ENCODE data around the gene CNTNAP3. TPM values are rescaled to one million over a fixed set of nuclear protein-coding genes. Genes with fewer than 3 reads are reported as not detected.
"Not testable (repeated sequence)": the region's sequence is repeated elsewhere in the genome, so short reads cannot be mapped to it uniquely, and the experiment has no call there.

Gene CNTNAP3
- total RNA-seq, 1 experiment from 2014 or later: 22.6 TPM

- not testable (repeated sequence) for H3K4me3 Mint-ChIP-seq; H4K91ac ChIP-seq (ENCODE audit: insufficient read length, low read depth, low read length); H2AK5ac ChIP-seq (ENCODE audit: insufficient read length, low read length); H3K27ac Mint-ChIP-seq; H2BK12ac ChIP-seq (ENCODE audit: insufficient read length, low read depth, low read length); H3K14ac ChIP-seq (ENCODE audit: insufficient read depth, low read length); H3K79me2 ChIP-seq (ENCODE audit: insufficient read depth, low read length); H4K20me1 ChIP-seq (ENCODE audit: control insufficient read depth, insufficient read depth, insufficient read length); H4K5ac ChIP-seq (ENCODE audit: insufficient read length, low read depth, low read length); H3K27ac ChIP-seq (ENCODE audit: insufficient read length, low read depth, low read length); H3K4me1 ChIP-seq (ENCODE audit: insufficient read depth, low read length); H3K56ac ChIP-seq (ENCODE audit: insufficient read length, low read depth, low read length); H3K9ac ChIP-seq (ENCODE audit: extremely low read depth, insufficient read length, low read length); H2BK5ac ChIP-seq (ENCODE audit: insufficient read length, low read length); H3K27me3 ChIP-seq (ENCODE audit: insufficient read depth, low read length); H3K9me3 Mint-ChIP-seq; H3K4ac ChIP-seq (ENCODE audit: low read depth, low read length); H3K4me2 ChIP-seq (ENCODE audit: insufficient read depth, insufficient read length, low read length); H2BK20ac ChIP-seq (ENCODE audit: low read depth, low read length, poor library complexity, severe bottlenecking); H3T11ph ChIP-seq (ENCODE audit: low read length); H3K23me2 ChIP-seq (ENCODE audit: insufficient read length, low read depth, low read length, poor library complexity, severe bottlenecking); H3K9me3 ChIP-seq (ENCODE audit: control insufficient read depth, low read depth, low read length); H3K4me1 Mint-ChIP-seq; H4K8ac ChIP-seq (replicated peaks; ENCODE audit: insufficient read length, low read depth, low read length); H3K23ac ChIP-seq (ENCODE audit: insufficient read length, low read depth, low read length); H3K18ac ChIP-seq (ENCODE audit: insufficient read length, low read depth, low read length); H2BK120ac ChIP-seq (ENCODE audit: low read depth, low read length, poor library complexity, severe bottlenecking); H2BK15ac ChIP-seq (ENCODE audit: low read depth, low read length); H2AFZ ChIP-seq (ENCODE audit: low read length); H3K79me1 ChIP-seq (ENCODE audit: insufficient read depth, low read depth, low read length, poor library complexity, severe bottlenecking); H3K27me3 Mint-ChIP-seq (ENCODE audit: low read depth)
- peaks cover 0 to 11% (median 0%) of the 10 kb centered on the region in 3 experiments; a peak in 3 of 7 replicates for H3K36me3 Mint-ChIP-seq (ENCODE audit: insufficient read depth in 1 of 3, low read depth in 3 of 3)
- DNase-seq: peak; percentile 27
- no CpG with 5 or more reads among the region's 4 CpGs for WGBS (ENCODE audit: extremely low coverage, insufficient read length, low lambda C conversion rate)
Observed at GRCh38 chr9:39082574-39082973, 205.4 kb downstream of the CNTNAP3 start.

GRCh38 chr9:39080081-39080480 lies 207.9 kb downstream of the CNTNAP3 start:
- H2BK120ac ChIP-seq (ENCODE audit: low read depth, low read length, poor library complexity, severe bottlenecking); H3K27ac ChIP-seq (ENCODE audit: insufficient read length, low read depth, low read length); H2BK15ac ChIP-seq (ENCODE audit: low read depth, low read length); H3K27me3 ChIP-seq (ENCODE audit: insufficient read depth, low read length); H4K20me1 ChIP-seq (ENCODE audit: control insufficient read depth, insufficient read depth, insufficient read length); H2AFZ ChIP-seq (ENCODE audit: low read length); H3K27ac Mint-ChIP-seq; H3K14ac ChIP-seq (ENCODE audit: insufficient read depth, low read length); H3K4me2 ChIP-seq (ENCODE audit: insufficient read depth, insufficient read length, low read length); H3K4me1 Mint-ChIP-seq; DNase-seq; H3K4me1 ChIP-seq (ENCODE audit: insufficient read depth, low read length); H3K36me3 Mint-ChIP-seq (ENCODE audit: insufficient read depth in 1 of 3, low read depth in 3 of 3); H3K23ac ChIP-seq (ENCODE audit: insufficient read length, low read depth, low read length); H3K18ac ChIP-seq (ENCODE audit: insufficient read length, low read depth, low read length); H3T11ph ChIP-seq (ENCODE audit: low read length); H3K27me3 Mint-ChIP-seq (ENCODE audit: low read depth); H3K4ac ChIP-seq (ENCODE audit: low read depth, low read length); H3K4me3 Mint-ChIP-seq; H3K9ac ChIP-seq (ENCODE audit: extremely low read depth, insufficient read length, low read length); H3K79me1 ChIP-seq (ENCODE audit: insufficient read depth, low read depth, low read length, poor library complexity, severe bottlenecking); H3K56ac ChIP-seq (ENCODE audit: insufficient read length, low read depth, low read length); H2AK5ac ChIP-seq (ENCODE audit: insufficient read length, low read length); H2BK20ac ChIP-seq (ENCODE audit: low read depth, low read length, poor library complexity, severe bottlenecking); H3K79me2 ChIP-seq (ENCODE audit: insufficient read depth, low read length); H3K9me3 Mint-ChIP-seq; H4K91ac ChIP-seq (ENCODE audit: insufficient read length, low read depth, low read length); H2BK5ac ChIP-seq (ENCODE audit: insufficient read length, low read length); H3K23me2 ChIP-seq (ENCODE audit: insufficient read length, low read depth, low read length, poor library complexity, severe bottlenecking); H2BK12ac ChIP-seq (ENCODE audit: insufficient read length, low read depth, low read length); H4K5ac ChIP-seq (ENCODE audit: insufficient read length, low read depth, low read length); H3K9me3 ChIP-seq (ENCODE audit: control insufficient read depth, low read depth, low read length); H4K8ac ChIP-seq (replicated peaks; ENCODE audit: insufficient read length, low read depth, low read length): not testable (repeated sequence)
- no CpG with 5 or more reads among the region's 3 CpGs for WGBS (ENCODE audit: extremely low coverage, insufficient read length, low lambda C conversion rate)

Measured in H9 (cell line).